GM18505 (cell line): ENCODE data around the gene MMP24OS.
A peak's percentile ranks its signal among the peaks of the same experiment; 100 is the strongest.
"Not testable (repeated sequence)": the region's sequence is repeated elsewhere in the genome, so short reads cannot be mapped to it uniquely, and the experiment has no call there.

Experiments
- ATAC-seq: cut with Tn5 transposase; IDR thresholded peaks from one replicate; pipeline ENCODE4 v1.9.1; 2021; ENCODE audit not compliant: unreplicated experiment
- POLR2A ChIP-seq: IDR thresholded peaks from 4 replicates; pipeline ENCODE4 v1.6.1; 2011; ENCODE audit warnings: borderline replicate concordance; ENCODE audit not compliant: insufficient read depth, insufficient read length; ENCODE audit errors: extremely low read depth

Gene MMP24OS

GRCh38 chr20:35277531-35278395 is at the start of gene MMP24OS:
Gene MMP24OS, minus strand, starts transcription at chr20:35278122. Its CDS starts 193 bp downstream, at chr20:35277929.
- peak; percentile 66 for ATAC-seq
- TF ChIP-seq POLR2A: peak; percentile 90

- no peak for TF ChIP-seq POLR2A
These were observed 49.4 kb upstream of the MMP24OS start for GRCh38 chr20:35327074-35327976.

GRCh38 chr20:35326740-35327073 is 48.8 kb upstream of the MMP24OS start:
- ATAC-seq: no peak
- no peak for TF ChIP-seq POLR2A

More at GRCh38 chr20:35327074-35327976, 49.4 kb upstream of the MMP24OS start:
- no peak for ATAC-seq

GRCh38 chr20:35326021-35326739 is 48.3 kb upstream of the MMP24OS start:
- TF ChIP-seq POLR2A: no peak
- ATAC-seq: no peak

- TF ChIP-seq POLR2A: no peak
- ATAC-seq: no peak
These were observed 47.5 kb upstream of the MMP24OS start for GRCh38 chr20:35325401-35325800.

- TF ChIP-seq POLR2A: no peak
- ATAC-seq: no peak
These were observed 42.6 kb upstream of the MMP24OS start for GRCh38 chr20:35320396-35321126.

GRCh38 chr20:35319871-35320197 is 41.9 kb upstream of the MMP24OS start:
- no peak for ATAC-seq
- no peak for TF ChIP-seq POLR2A

- no peak for TF ChIP-seq POLR2A
- no peak for ATAC-seq
These were observed 41.4 kb upstream of the MMP24OS start for GRCh38 chr20:35319192-35319870.

GRCh38 chr20:35318502-35319157 is 40.7 kb upstream of the MMP24OS start:
- ATAC-seq: no peak
- no peak for TF ChIP-seq POLR2A

GRCh38 chr20:35317416-35318210 is 39.7 kb upstream of the MMP24OS start:
- TF ChIP-seq POLR2A: no peak
- no peak for ATAC-seq

GRCh38 chr20:35316086-35316485 is 38.2 kb upstream of the MMP24OS start:
- no peak for TF ChIP-seq POLR2A
- no peak for ATAC-seq

- ATAC-seq: not testable (repeated sequence)
These were observed 37.7 kb upstream of the MMP24OS start for GRCh38 chr20:35315632-35316020.
